Right atrium auricular region (tissue), 2 donors: ENCODE results near the gene SLC39A5. TPM values are rescaled to one million over a fixed set of nuclear protein-coding genes. Genes with fewer than 3 reads are reported as not detected.
"Not testable (repeated sequence)": the region's sequence is repeated elsewhere in the genome, so short reads cannot be mapped to it uniquely, and the experiment has no call there.

ENCODE experiments used
- DNase-seq: peaks from one replicate; pipeline ENCODE4 v3.0.0-alpha.2; 2019; ENCODE audit warnings: low spot score
- H3K27ac ChIP-seq, 2 donors: fragments of 200-600 bp; sonication (generic); 1 replicate in 1 of 2; 2 replicates in 1 of 2; pipeline ENCODE4 v1.5.1; 2016 to 2019
- H3K27me3 ChIP-seq, 2 donors: fragments of 200-600 bp; sonication (generic); one replicate each; pipeline versions ENCODE4 v1.5.1 to v1.6.0; 2017 to 2019
- H3K36me3 ChIP-seq: fragments of 200-600 bp; sonication (generic); one replicate; pipeline ENCODE4 v1.5.1; 2016
- H3K4me1 ChIP-seq, 2 donors: fragments of 200-600 bp; sonication (generic); one replicate each; pipeline versions ENCODE4 v1.5.1 to v1.6.0; 2017 to 2019
- H3K4me3 ChIP-seq, 2 donors: fragments of 200-600 bp; sonication (generic); 1 replicate in 1 of 2; 2 replicates in 1 of 2; pipeline ENCODE4 v1.5.1; 2017 to 2019; ENCODE audit warnings: mild to moderate bottlenecking in 1 of 2, moderate library complexity in 1 of 2
- H3K9me3 ChIP-seq, 2 donors: fragments of 200-600 bp; sonication (generic); one replicate each; pipeline ENCODE4 v1.5.1; 2019
- CTCF ChIP-seq, 2 donors: fragments of 200-600 bp; sonication (generic); IDR thresholded peaks; one replicate each; pipeline ENCODE4 v1.5.1; 2019; ENCODE audit warnings: antibody characterized with exemption in 2 of 2
- total RNA-seq, 2 donors: library from RNA; depleted of rRNA; stranded (reverse); fragments of >200 nt; gene quantifications; one replicate each; pipeline ENCODE4 v1.1.0, GENCODE V29; 2016

SLC39A5 gene
- total RNA-seq, 2 donors from 2014 or later = not detected

- DNase-seq = peak; percentile 88
- Histone ChIP-seq H3K4me1 (peaks cover 0 to 24% of the 10 kb centered on the region in 2 donors), H3K9me3 (no peaks in the 10 kb centered on the region), H3K36me3 (peaks cover 8% of the 10 kb centered on the region), H3K27me3 (no peaks in the 10 kb centered on the region), H3K27ac (peak overlapping the region; percentile 92 to 98), H3K4me3 (peak overlapping the region; percentile 92 to 95)
- peak; percentile 0 to 9 for TF ChIP-seq CTCF (IDR thresholded peaks at IDR 0.05)
Observed at GRCh38 chr12:56189918-56190694, 39.7 kb upstream of the SLC39A5 start.

- no peak for TF ChIP-seq CTCF (IDR thresholded peaks at IDR 0.05)
- H3K27me3 ChIP-seq = no peaks in the 10 kb centered on the region
Observed at GRCh38 chr12:56190695-56191155, 39.1 kb upstream of the SLC39A5 start.

GRCh38 chr12:56192582-56192981 is 37.3 kb upstream of the SLC39A5 start:
- no peak for TF ChIP-seq CTCF (IDR thresholded peaks at IDR 0.05)
- no peak for DNase-seq
- H3K27ac ChIP-seq = no peak overlapping the region

More at GRCh38 chr12:56190695-56191155, 39.1 kb upstream of the SLC39A5 start:
- peaks cover 0 to 24% of the 10 kb centered on the region in 2 donors for H3K4me1 ChIP-seq
- no peaks in the 10 kb centered on the region for H3K9me3 ChIP-seq
- peak overlapping the region; percentile 92 to 95 for H3K4me3 ChIP-seq
- peak overlapping the region; percentile 92 to 98 for H3K27ac ChIP-seq
- DNase-seq = no peak
- H3K36me3 ChIP-seq = peaks cover 2% of the 10 kb centered on the region

GRCh38 chr12:56193025-56193578 is 36.7 kb upstream of the SLC39A5 start:
- Histone ChIP-seq H3K27me3 (no peaks in the 10 kb centered on the region), H3K4me3 (no peak overlapping the region), H3K27ac (no peak overlapping the region), H3K36me3 (no peaks in the 10 kb centered on the region), H3K9me3 (no peaks in the 10 kb centered on the region), H3K4me1 (peaks cover 0 to 13% of the 10 kb centered on the region in 2 donors)
- peak; percentile 82 for DNase-seq
- TF ChIP-seq CTCF (IDR thresholded peaks at IDR 0.05) = peak; percentile 67 to 86

More at GRCh38 chr12:56192582-56192981, 37.3 kb upstream of the SLC39A5 start:
- Histone ChIP-seq H3K9me3 (no peaks in the 10 kb centered on the region), H3K4me1 (peaks cover 0 to 18% of the 10 kb centered on the region in 2 donors), H3K27me3 (no peaks in the 10 kb centered on the region), H3K4me3 (no peak overlapping the region), H3K36me3 (no peaks in the 10 kb centered on the region)

GRCh38 chr12:56196818-56197550 is 32.9 kb upstream of the SLC39A5 start:
- H3K4me3 ChIP-seq, H3K9me3 ChIP-seq, DNase-seq, H3K36me3 ChIP-seq, H3K27me3 ChIP-seq, H3K4me1 ChIP-seq: not testable (repeated sequence)
- H3K27ac ChIP-seq = peak overlapping the region in 1 of 2 donors; percentile 11
